ENCODE data around the gene GNRH2.
"Not testable (repeated sequence)": the region's sequence is repeated elsewhere in the genome, so short reads cannot be mapped to it uniquely, and the experiment has no call there.

The GNRH2 gene

DNA sequence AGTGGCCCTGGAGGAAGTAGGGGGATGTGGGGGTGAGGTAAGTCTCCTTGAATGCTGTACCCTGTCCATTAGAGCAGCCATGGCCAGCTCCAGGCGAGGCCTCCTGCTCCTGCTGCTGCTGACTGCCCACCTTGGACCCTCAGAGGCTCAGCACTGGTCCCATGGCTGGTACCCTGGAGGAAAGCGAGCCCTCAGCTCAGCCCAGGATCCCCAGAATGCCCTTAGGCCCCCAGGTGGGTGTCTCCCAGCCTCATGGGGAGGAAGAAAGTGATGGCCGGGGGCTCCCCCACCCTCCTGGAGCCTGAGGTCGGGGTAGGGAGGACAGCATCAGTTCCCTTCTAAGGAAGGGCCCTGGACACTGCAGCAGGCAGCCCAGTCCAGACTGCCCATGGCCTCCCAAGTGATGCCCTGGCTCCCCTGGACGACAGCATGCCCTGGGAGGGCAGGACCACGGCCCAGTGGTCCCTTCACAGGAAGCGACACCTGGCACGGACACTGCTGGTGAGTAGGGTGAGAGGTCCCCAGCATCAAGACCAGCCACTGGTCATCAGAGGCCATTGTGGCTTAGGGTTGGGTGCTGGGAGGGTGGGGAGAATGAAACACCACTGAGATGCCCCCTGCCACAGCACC is 1.0 kb downstream of the GNRH2 start:
- FAIRE-seq: no peak

DNA sequence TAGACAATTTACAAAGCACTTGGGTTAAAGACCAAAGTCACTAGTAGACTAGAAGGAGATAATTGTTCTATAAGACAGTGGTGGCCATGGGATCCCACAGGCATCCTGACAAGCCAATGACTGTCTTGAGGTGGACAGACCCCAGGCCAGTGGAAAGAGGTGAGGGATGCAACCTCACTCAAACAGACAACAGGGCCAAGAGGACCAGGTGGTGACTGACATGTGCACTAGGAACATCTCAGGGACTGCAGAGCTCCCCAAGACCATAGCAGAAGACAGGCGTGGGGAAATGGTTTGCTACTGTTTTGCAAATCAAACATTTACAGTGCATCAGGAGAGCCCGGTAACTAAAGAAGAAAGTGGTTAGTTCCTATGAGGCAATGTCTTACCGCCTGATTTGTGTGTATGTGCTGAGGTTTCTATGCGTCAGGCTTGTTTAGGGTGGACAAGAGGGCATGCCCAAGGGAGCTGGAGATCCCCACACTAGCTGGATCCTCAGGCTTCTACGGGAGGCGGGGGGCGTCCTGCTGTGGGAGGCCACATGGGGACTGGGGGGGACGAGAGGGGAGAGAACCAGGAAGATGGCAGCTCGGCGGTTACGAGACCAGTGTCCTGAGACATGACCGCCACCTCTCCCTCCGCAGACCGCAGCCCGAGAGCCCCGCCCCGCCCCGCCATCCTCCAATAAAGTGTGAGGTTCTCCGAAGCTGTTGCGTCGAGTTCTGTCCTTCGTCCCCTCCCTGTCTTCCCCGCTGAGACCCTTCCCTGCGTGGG is 1.8 kb downstream of the GNRH2 start:
- no peak for FAIRE-seq

GRCh38 chr20:3045816-3046676 is 2.6 kb downstream of the GNRH2 start, which contains the start of gene MRPS26:
TSS of gene MRPS26 (plus strand) at chr20:3046052. CDS start at chr20:3046069, 17 bp downstream.
- FAIRE-seq: no peak

GRCh38 chr20:3046677-3047462 is 3.4 kb downstream of the GNRH2 start:
- no peak for FAIRE-seq

DNA sequence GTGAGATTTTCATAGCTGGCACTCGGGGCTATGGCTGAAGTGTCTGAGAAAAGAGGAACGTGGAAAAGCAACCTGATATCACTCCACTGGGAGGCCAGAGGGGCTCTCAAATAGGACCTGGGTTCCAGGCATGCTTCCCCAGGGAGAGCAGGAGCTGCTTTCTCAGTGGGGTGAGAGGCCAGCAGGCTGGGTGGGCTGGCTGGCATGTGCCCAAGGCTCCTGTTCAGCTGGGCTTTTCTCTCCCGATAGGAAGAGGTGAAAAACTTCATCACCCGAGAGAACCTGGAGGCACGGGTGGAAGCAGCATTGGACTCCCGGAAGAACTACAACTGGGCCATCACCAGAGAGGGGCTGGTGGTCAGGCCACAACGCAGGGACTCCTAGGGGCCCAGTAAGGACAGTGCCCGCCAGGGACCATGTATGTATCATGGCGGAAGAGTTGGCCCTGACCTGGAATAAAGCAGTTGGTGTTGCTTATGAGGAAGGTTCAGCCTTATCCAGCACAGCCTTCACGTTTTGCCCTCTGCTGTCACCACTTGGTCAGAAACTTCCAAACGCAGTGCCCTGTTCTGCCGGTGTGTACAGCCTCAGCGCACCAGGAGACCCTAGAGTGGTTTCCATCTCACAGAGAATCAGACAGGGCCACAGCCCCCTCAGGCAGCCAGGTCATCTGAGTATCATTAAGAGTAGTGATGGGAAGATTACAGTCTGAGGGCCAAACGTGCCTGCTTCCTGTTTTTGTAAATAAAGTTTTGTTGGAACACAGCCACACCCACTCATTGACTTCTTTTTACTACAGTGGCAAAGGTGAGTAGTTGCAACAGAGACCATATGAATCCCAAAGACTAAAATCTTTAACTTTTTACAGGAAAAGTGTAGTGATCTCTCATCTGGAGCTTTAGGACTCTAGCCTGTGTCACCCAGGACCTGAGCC is 4.3 kb downstream of the GNRH2 start:
- no peak for FAIRE-seq

- FAIRE-seq: no peak
Measured at GRCh38 chr20:3051385-3052019, 8.1 kb downstream of the GNRH2 start.

DNA sequence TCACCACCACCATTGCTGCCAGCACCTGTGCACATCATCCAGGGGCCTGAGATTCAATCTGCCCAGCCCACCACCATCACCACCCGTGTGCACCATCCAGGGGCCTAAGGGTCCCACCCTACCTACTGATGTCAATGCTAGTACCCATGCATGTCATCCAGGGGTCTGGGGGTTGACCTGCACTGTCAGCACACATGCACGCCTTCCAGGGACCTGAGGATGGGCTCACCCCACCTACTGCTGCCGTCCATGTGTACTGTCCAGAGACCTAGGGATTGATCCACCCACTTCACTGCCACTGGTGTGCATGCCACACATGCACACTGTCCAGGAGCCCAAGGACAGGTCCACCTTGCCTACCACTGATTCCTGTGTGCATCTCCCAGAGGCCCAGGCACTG is 16.1 kb downstream of the GNRH2 start:
- no peak for FAIRE-seq

DNA sequence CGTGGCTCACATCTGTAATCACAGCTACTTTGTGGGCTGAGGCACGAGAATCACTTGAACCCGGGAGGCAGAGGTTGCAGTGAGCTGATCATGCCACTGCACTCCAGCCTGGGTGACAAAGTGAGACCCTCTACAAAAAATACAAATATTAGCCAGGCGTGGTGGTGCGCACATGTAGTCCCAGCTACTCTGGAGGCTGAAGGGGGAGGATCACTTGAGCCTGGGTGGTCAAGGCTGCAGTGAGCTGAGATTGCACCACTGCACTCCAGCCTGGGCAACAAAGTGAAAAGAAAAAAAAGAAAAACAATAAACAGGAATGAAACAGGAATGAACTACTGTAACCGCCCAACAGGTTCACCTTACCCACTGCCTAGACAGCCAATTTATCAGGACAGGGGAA is 20.7 kb downstream of the GNRH2 start:
- not testable (repeated sequence) for FAIRE-seq

DNA sequence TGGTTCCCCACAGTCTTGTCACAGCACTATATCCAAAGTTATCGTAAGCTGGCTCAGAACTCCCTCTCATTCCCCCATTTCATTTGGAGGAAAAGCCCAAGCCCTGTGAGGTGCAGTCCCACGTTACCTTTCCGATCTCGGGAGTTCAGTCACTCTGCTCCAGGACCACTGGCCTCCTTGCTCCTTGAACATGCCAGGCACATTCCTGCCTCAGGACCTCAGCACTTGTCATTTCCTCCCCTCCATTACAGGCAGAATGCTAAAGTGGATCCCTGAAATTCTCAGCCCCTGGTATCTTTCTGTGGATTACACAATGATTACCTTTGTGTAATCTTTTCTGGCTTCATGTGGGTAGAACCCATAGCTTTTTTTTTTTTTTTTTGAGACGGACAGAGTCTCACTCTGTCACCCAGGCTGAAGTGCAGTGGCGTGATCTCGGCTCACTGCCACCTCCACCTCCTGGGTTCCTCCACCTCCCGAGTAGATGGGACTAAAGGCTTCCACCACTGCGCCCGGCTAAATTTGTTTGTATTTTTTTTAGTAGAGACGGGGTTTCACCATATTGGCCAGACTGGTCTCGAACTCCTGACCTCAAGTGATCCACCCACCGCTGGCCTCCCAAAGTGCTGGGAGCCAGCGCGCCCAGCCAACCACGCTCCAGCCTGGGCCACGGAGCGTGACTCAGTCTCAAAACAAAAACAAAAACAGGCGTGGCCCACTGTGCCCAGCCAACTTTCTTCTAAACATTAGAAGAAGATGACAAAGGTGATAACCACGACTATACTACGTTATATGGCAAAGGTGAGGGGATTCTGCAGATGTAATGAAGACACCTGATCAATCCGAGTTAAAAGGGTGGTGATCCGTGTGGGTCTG is 24.0 kb downstream of the GNRH2 start:
- no peak for FAIRE-seq

DNA sequence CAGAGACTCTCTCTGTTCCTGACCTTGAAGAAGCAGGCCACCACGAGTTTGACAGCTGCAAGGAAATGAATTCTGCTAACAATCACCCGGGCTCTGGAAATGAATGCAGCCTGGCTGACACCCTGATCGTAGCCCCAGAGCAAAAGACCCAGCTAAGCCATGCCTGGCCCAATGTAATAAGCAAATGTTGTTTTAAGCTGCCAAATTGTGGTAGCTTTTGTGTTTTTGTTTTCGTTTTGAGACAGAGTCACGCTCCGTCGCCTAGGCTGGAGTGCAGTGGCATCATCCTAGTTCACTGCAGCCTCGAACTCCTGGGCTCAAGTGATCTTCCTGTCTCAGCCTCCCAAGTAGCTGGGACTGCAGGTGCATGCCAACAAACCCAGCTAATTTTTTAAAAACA is 24.7 kb downstream of the GNRH2 start:
- FAIRE-seq: no peak

GRCh38 chr20:3068986-3069900 is 25.8 kb downstream of the GNRH2 start:
- no peak for FAIRE-seq

DNA sequence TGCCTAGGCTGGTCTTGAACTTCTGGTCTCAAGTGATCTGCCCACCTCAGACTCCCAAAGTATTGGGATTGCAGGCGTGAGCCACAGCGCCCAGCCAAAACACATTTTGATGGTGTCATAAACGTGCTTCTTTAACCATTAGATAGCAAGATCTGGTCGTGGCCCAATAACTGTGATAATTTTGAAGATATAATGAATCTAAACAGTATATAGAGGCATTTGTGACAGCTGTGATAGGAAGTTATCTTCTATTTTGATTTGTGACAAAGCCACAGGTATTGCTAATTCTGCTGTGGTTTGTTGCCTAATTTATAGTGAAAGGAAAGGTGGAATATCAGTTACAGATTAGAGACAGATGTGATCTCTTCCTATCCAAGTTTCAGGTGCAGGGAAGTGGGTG is 27.3 kb downstream of the GNRH2 start:
- no peak for FAIRE-seq

GRCh38 chr20:3071266-3071609 is 27.8 kb downstream of the GNRH2 start:
- FAIRE-seq: no peak

- no peak for FAIRE-seq
Measured at GRCh38 chr20:3071610-3072529, 28.4 kb downstream of the GNRH2 start, which contains the start of gene OXT. TSS of gene OXT (plus strand) at chr20:3071620. CDS start at chr20:3071656, 36 bp downstream.

DNA sequence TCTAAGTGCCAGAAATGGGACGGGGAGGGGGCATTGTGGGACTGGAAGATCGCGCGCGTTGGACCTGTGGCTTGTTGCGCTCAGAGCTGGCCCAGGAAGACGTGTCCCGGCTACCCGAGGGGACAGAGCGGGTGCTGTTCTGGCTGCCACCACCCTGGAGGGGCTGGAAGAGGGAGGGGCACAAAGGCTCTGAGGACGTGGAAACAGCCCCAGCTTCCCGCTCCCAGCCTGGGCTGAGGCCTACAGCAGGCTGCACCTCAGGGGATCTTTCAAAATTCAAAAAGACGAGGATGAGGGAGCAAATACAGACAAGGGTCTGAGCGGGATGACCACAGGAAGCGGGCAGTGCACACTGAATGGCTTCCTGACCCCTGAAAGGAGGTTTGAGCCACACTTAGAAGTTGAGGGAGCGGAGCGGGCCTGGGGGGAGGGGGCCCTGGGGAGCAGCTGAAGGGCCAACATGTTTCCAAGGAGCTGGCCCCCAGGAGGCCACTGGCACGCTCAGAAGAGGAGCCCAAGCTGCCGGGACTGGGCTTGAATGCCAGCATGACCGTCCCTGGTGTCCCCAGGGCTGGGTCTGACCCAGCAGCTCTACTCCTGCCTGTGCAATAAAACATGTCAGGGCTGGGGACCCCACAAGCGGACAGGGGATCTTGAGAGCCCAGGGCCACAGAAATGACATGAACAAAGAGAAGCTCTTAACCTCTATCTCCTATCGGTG is 29.3 kb downstream of the GNRH2 start:
- no peak for FAIRE-seq

- not testable (repeated sequence) for FAIRE-seq
Measured at GRCh38 chr20:3073251-3073643, 29.8 kb downstream of the GNRH2 start.

DNA sequence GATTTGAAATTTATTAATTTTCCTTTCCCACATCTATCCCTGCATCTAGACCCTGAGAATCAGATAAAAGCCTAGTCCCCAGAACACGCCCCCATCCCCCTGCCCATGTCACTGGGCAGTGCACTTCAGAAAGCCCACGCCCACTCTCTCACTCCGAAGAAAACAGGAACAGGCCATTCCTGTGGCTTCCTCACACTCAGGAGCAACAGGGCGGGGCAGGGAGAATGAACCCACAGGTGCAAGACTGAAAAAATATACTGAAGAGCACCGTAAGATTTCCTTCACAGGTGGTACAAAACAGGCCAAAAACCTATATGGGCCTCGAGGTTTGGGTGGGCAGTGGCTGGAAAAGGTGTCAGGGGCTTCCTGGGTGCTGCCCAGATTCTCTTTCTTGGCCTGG is 31.4 kb downstream of the GNRH2 start:
- no peak for FAIRE-seq

Measured in islet of Langerhans (tissue), 1 donor.